ENCODE measurements around the gene KCNQ1. TPM values are rescaled to one million over a fixed set of nuclear protein-coding genes. Genes with fewer than 3 reads are reported as not detected.

The KCNQ1 gene
- total and polyA plus RNA-seq, 2 experiments from 2014 or later: 0.45 to 0.87 TPM

DNA sequence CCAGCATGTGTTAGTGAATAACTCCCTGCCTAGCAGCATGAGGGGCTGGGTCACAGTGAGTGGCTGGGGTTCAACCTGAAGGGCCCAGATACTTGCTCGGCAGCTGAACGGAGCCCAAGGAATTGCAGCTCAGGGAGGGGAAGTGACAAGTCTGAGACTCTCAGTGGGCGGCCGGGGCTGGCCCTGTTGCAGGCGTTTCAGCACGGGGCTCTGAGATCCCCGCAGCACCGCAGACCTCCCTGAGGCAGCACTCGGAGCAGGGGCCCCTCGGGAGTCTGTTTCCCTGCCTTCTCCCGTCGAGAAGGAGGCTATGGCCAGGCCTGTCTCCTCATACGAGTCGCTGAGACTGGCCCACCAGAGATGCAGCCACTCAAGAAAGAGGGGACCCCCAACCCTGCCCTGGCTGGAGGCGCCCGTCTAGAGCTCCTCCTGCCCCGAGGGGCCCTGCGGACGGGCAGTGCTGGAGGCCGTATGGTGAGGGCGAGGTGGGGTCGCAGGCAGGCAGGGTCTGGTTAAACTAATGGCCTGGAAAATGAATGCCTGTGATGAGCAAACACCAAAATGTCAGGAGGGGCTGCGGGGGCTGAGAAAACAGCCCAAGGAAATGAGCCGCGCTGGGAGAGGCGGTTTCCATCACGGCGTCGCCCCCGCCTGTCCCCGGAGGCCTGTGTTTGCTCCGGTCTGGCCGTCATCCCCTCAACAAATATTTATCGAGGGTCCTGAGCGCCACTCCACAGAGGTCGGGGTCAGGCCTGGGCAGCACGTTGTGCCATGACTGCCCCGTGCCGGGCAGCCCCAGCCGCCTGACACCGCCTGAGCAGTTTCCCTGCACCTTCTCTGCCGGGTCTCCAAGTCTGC lies 35.0 kb upstream of the KCNQ1 start (continued):
- TF ChIP-seq, protein P1, sequence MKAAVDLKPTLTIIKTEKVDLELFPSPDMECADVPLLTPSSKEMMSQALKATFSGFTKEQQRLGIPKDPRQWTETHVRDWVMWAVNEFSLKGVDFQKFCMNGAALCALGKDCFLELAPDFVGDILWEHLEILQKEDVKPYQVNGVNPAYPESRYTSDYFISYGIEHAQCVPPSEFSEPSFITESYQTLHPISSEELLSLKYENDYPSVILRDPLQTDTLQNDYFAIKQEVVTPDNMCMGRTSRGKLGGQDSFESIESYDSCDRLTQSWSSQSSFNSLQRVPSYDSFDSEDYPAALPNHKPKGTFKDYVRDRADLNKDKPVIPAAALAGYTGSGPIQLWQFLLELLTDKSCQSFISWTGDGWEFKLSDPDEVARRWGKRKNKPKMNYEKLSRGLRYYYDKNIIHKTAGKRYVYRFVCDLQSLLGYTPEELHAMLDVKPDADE (IDR thresholded peaks at IDR 0.05): no peak
- TF ChIP-seq ZNF462 (CRISPR knock-in tag; IDR thresholded peaks at IDR 0.05): no peak

- DNase-seq (ENCODE audit: low spot score) (no peak), ATAC-seq (no peak)
- Histone ChIP-seq H3K27me3 (ENCODE audit: insufficient read depth) (no peaks in the 10 kb centered on the region), H3K79me2 (replicated peaks; ENCODE audit: insufficient read depth) (no peaks in the 10 kb centered on the region), H3K36me3 (ENCODE audit: insufficient read depth) (no peaks in the 10 kb centered on the region), H4K20me1 (replicated peaks; ENCODE audit: insufficient read depth) (no peaks in the 10 kb centered on the region), H3F3A (replicated peaks; ENCODE audit: low read depth) (no peaks in the 10 kb centered on the region), H3K4me3 (no peak overlapping the region), H3K9me2 (ENCODE audit: insufficient read depth) (no peaks in the 10 kb centered on the region), H2AFZ (no peak overlapping the region), H3K27ac (ENCODE audit: low read depth) (no peak overlapping the region), H3K4me2 (no peak overlapping the region), H3K4me1 (ENCODE audit: insufficient read depth) (no peaks in the 10 kb centered on the region)
- Mint-ChIP-seq H3K4me1 (no peaks in the 10 kb centered on the region), H3K27ac (no peak overlapping the region), H3K36me3 (ENCODE audit: low read depth) (no peaks in the 10 kb centered on the region), H3K4me3 (no peak overlapping the region), H3K27me3 (ENCODE audit: insufficient read depth, low read depth, poor library complexity) (peaks cover 8% of the 10 kb centered on the region), H3K9me3 (no peaks in the 10 kb centered on the region)
- TF ChIP-seq ZNF114 (CRISPR knock-in tag; IDR thresholded peaks at IDR 0.05) (no peak), NANOG (IDR thresholded peaks at IDR 0.05; ENCODE audit: borderline replicate concordance) (no peak), STAT1 (IDR thresholded peaks at IDR 0.05; ENCODE audit: unreplicated experiment) (no peak), EZH2phosphoT487 (IDR thresholded peaks at IDR 0.05; ENCODE audit: unreplicated experiment) (no peak), EZH2 (IDR thresholded peaks at IDR 0.05; ENCODE audit: low read depth, unreplicated experiment) (no peak), CREB1 (CRISPR knock-in tag; IDR thresholded peaks at IDR 0.05; ENCODE audit: low read depth) (no peak), ZNF331 (CRISPR knock-in tag; IDR thresholded peaks at IDR 0.05; ENCODE audit: low read depth) (no peak)
- TF ChIP-seq, protein P2, sequence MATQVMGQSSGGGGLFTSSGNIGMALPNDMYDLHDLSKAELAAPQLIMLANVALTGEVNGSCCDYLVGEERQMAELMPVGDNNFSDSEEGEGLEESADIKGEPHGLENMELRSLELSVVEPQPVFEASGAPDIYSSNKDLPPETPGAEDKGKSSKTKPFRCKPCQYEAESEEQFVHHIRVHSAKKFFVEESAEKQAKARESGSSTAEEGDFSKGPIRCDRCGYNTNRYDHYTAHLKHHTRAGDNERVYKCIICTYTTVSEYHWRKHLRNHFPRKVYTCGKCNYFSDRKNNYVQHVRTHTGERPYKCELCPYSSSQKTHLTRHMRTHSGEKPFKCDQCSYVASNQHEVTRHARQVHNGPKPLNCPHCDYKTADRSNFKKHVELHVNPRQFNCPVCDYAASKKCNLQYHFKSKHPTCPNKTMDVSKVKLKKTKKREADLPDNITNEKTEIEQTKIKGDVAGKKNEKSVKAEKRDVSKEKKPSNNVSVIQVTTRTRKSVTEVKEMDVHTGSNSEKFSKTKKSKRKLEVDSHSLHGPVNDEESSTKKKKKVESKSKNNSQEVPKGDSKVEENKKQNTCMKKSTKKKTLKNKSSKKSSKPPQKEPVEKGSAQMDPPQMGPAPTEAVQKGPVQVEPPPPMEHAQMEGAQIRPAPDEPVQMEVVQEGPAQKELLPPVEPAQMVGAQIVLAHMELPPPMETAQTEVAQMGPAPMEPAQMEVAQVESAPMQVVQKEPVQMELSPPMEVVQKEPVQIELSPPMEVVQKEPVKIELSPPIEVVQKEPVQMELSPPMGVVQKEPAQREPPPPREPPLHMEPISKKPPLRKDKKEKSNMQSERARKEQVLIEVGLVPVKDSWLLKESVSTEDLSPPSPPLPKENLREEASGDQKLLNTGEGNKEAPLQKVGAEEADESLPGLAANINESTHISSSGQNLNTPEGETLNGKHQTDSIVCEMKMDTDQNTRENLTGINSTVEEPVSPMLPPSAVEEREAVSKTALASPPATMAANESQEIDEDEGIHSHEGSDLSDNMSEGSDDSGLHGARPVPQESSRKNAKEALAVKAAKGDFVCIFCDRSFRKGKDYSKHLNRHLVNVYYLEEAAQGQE (IDR thresholded peaks at IDR 0.05; ENCODE audit: unreplicated experiment): no peak
Measured at GRCh38 chr11:2410616-2411015, 34.2 kb upstream of the KCNQ1 start.

Measured in GM23338 (cell line).